Measurements from ENCODE around the gene IKBKG. TPM values are rescaled to one million over a fixed set of nuclear protein-coding genes. Genes with fewer than 3 reads are reported as not detected.

The IKBKG gene
- total RNA-seq, 4 donors from 2014 or later = 14.0 to 22.6 (median 15.2) TPM

DNA sequence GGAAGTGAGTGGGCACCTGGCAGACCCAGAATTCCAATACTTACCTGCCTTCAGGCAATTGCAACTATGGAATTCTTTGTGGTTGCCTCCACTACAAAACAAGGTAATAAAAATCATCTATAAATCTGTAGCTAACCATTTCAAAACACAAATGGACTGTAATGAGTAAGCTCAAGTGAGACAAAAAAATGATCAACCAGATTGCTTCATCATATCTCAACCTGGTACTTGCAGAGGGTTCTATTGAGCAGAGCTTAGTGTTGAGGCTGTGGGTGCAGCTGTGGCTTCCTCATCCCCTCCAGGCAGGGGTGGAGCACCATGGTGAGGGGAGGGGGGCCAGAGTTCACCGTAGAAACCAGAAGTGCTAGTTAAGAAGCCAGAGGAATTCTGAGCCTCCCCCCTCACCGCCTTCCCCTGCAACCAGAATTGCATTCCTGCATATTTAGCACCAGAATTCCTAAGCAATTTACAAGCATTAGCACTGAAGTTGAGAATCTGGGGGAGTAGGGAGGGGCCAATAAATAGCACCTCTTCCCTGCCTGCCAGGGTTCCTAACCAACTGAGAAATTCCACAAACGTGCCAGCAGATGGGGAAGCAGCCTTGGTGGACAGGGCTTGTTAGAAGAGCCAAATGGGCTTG lies 49.0 kb downstream of the IKBKG start:
- H3K27ac ChIP-seq = no peak overlapping the region
- TF ChIP-seq EP300 (IDR thresholded peaks at IDR 0.05) (no peak), POLR2AphosphoS5 (IDR thresholded peaks at IDR 0.05) (no peak), POLR2A (IDR thresholded peaks at IDR 0.05) (no peak)
- TF ChIP-seq, protein P1, sequence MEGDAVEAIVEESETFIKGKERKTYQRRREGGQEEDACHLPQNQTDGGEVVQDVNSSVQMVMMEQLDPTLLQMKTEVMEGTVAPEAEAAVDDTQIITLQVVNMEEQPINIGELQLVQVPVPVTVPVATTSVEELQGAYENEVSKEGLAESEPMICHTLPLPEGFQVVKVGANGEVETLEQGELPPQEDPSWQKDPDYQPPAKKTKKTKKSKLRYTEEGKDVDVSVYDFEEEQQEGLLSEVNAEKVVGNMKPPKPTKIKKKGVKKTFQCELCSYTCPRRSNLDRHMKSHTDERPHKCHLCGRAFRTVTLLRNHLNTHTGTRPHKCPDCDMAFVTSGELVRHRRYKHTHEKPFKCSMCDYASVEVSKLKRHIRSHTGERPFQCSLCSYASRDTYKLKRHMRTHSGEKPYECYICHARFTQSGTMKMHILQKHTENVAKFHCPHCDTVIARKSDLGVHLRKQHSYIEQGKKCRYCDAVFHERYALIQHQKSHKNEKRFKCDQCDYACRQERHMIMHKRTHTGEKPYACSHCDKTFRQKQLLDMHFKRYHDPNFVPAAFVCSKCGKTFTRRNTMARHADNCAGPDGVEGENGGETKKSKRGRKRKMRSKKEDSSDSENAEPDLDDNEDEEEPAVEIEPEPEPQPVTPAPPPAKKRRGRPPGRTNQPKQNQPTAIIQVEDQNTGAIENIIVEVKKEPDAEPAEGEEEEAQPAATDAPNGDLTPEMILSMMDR (IDR thresholded peaks at IDR 0.05) = no peak
- no peak overlapping the region for H3K4me3 ChIP-seq
- no peak for ATAC-seq
- no peaks in the 10 kb centered on the region for H3K27me3 ChIP-seq
- WGBS, 2 donors (ENCODE audit: low coverage in 1 of 2) = no CpG with 5 or more reads among the region's 3 CpGs
- H3K4me1 ChIP-seq = no peaks in the 10 kb centered on the region
- no peaks in the 10 kb centered on the region for H3K36me3 ChIP-seq
- no peaks in the 10 kb centered on the region for H3K9me3 ChIP-seq

DNA sequence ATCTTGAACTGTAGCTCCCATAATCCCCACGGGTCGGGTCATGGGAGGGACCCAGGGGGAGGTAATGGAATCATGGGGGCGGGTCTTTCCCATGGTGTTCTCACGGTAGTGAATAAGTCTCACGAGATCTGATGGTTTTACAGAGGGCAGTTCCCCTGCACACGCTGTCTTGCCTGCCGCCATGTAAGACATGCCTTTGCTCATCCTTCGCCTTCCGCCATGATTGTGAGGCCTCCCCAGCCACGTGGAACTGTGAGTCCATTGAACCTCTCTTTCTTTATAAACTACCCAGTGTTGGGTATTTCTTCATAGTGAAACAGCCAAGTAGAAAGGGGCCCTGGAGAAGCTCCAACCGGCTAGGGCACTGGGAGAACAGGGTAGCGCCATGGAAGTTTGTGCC lies 49.8 kb downstream of the IKBKG start:
- Histone ChIP-seq H3K4me1 (no peaks in the 10 kb centered on the region), H3K27ac (no peak overlapping the region), H3K27me3 (no peaks in the 10 kb centered on the region), H3K36me3 (no peaks in the 10 kb centered on the region), H3K9me3 (no peaks in the 10 kb centered on the region), H3K4me3 (no peak overlapping the region)
- no peak for TF ChIP-seq EP300 (IDR thresholded peaks at IDR 0.05)
- TF ChIP-seq POLR2AphosphoS5 (IDR thresholded peaks at IDR 0.05) = no peak
- TF ChIP-seq POLR2A (IDR thresholded peaks at IDR 0.05) = no peak
- TF ChIP-seq, protein P1 (IDR thresholded peaks at IDR 0.05) = no peak
- ATAC-seq = no peak
- WGBS, 2 donors (ENCODE audit: low coverage in 1 of 2) = 80% methylated on average over 1 to 9 of the region's 12 CpGs

DNA sequence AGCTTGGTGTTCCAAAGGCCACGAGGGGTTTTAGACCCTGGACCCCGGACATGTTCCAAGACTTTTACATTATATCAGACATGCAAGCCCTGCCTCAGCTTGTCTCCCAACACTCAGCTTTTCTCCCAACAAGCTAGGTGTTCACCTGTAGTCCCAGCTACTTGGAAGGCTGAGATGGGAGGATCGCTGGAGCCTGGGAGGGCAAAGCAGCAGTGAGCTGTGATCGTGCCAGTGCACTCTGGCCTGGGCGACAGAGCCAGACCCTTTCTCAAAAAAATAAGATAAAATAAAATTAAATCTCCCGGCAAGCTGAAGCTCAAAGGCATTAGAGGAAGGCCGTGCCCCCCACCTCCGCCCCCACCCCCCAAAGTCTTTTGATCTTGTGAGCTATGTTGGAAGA lies 51.2 kb downstream of the IKBKG start:
- 70% methylated on average over 3 of the region's 8 CpGs; no CpG with 5 or more reads in 1 of the 2 donors for WGBS, 2 donors (ENCODE audit: low coverage in 1 of 2)
- ATAC-seq = no peak
- Histone ChIP-seq H3K4me3 (no peak overlapping the region), H3K27ac (no peak overlapping the region), H3K36me3 (no peaks in the 10 kb centered on the region), H3K9me3 (no peaks in the 10 kb centered on the region), H3K4me1 (peaks cover 0 to 3% (median 0%) of the 10 kb centered on the region in 3 donors), H3K27me3 (no peaks in the 10 kb centered on the region)
- no peak for TF ChIP-seq POLR2AphosphoS5 (IDR thresholded peaks at IDR 0.05)
- no peak for TF ChIP-seq EP300 (IDR thresholded peaks at IDR 0.05)
- TF ChIP-seq, protein P1 (IDR thresholded peaks at IDR 0.05) = no peak

DNA sequence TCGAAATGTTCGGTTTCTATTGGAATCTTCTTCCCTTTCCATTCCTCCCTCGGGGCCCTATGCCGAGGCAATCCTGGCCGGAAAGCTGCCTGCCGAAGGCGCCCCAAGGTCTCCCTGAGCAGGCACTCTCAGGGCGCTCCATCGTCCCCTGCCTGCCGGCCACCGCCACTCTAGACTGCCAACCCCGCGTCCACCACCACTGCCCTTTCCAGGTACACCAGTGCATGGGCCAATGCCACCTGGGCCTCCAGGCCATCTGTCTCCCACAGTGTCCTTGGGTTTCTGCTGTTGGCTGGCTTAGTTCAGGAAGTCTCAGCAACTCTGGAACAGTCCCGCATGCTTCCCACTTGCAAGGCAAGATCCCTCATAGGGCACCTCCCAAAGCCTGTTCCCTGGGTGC lies 52.1 kb downstream of the IKBKG start:
- no peaks in the 10 kb centered on the region for H3K27me3 ChIP-seq
- no peak overlapping the region for H3K27ac ChIP-seq
- H3K4me3 ChIP-seq = no peak overlapping the region
- H3K9me3 ChIP-seq = no peaks in the 10 kb centered on the region
- TF ChIP-seq POLR2A (IDR thresholded peaks at IDR 0.05) (no peak), POLR2AphosphoS5 (IDR thresholded peaks at IDR 0.05) (no peak), EP300 (IDR thresholded peaks at IDR 0.05) (no peak)
- TF ChIP-seq, protein P1 (IDR thresholded peaks at IDR 0.05) = no peak
- ATAC-seq = no peak
- peaks cover 0 to 10% (median 0%) of the 10 kb centered on the region in 3 donors for H3K4me1 ChIP-seq
- no peaks in the 10 kb centered on the region for H3K36me3 ChIP-seq
- WGBS, 2 donors (ENCODE audit: low coverage in 1 of 2) = 100% methylated on average over 1 of the region's 14 CpGs; no CpG with 5 or more reads in 1 of the 2 donors

DNA sequence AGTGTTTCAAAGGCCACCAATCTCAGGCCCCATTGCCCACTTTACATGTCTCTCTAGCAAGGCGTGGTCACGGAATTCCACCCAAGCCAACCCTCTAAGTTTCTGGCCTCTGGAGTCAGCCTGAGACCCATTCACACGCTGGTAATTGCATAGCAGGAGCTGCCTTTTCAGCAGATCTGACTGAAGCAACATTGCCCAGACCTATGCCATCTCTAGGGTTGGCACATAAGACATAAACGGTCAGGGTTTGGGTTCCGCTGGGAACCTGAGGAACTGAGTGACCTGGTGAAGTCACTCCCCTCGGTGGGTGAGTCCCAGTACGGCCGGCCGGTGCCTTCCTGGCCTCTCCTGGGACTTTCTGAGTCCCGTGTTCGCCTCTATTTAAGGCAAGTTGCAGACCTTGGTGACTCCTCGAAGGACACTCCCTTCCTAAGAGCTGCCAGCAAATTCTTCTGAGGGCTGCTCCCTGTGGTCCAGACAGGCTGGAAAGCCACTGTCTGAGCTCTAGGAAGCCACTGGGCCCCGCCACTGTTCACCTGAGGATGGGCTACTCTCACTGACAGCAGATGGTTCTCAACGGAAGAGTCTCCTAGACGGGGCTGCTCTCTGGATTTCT lies 53.4 kb downstream of the IKBKG start:
- ATAC-seq = no peak
- no CpG with 5 or more reads among the region's 15 CpGs for WGBS, 2 donors (ENCODE audit: low coverage in 1 of 2)
- TF ChIP-seq EP300 (IDR thresholded peaks at IDR 0.05) = no peak
- TF ChIP-seq POLR2A (IDR thresholded peaks at IDR 0.05) = no peak
- TF ChIP-seq, protein P1 (IDR thresholded peaks at IDR 0.05) = no peak
- no peak for TF ChIP-seq POLR2AphosphoS5 (IDR thresholded peaks at IDR 0.05)
- no peak overlapping the region for H3K4me3 ChIP-seq
- peaks cover 0 to 10% (median 0%) of the 10 kb centered on the region in 3 donors for H3K4me1 ChIP-seq
- H3K27ac ChIP-seq = no peak overlapping the region
- no peaks in the 10 kb centered on the region for H3K27me3 ChIP-seq
- H3K9me3 ChIP-seq = no peaks in the 10 kb centered on the region
- no peaks in the 10 kb centered on the region for H3K36me3 ChIP-seq
